ENCODE results near the gene KCNJ14.
A peak's percentile ranks its signal among the peaks of the same experiment; 100 is the strongest.

KCNJ14 gene

DNA sequence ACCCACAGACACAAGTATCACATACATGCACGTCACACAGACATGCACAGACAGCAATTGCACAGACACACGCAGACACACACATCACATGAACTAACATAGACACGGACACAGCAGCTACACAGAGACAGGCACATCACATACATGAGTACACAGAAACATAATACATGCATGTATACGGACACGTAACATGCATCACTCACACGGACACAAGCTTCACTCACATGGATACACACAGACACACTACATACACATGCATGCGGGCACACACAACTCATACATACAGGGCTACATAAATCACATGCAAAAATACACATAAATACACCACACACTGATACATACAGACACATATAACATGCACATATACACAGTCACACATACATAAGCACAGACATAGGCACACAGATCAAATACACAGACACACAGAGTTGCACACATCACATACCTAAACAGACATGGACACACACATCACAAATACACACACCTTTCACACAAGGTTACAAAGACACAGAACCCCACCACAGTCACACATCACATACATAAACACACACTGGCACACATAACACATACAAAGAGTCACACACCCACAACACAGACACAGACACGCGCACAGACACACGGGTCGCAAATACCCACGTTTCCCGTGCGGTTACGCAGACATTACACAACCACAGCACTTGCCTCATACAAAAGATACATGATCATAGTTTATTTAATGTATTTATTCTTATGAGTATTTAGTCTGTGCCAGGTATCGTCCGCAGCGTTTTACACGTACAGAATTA lies 57.3 kb downstream of the KCNJ14 start:
- ATAC-seq = no peak
- TF ChIP-seq TCF4 (CRISPR knock-in tag; IDR thresholded peaks at IDR 0.05; ENCODE audit: borderline replicate concordance) = no peak

DNA sequence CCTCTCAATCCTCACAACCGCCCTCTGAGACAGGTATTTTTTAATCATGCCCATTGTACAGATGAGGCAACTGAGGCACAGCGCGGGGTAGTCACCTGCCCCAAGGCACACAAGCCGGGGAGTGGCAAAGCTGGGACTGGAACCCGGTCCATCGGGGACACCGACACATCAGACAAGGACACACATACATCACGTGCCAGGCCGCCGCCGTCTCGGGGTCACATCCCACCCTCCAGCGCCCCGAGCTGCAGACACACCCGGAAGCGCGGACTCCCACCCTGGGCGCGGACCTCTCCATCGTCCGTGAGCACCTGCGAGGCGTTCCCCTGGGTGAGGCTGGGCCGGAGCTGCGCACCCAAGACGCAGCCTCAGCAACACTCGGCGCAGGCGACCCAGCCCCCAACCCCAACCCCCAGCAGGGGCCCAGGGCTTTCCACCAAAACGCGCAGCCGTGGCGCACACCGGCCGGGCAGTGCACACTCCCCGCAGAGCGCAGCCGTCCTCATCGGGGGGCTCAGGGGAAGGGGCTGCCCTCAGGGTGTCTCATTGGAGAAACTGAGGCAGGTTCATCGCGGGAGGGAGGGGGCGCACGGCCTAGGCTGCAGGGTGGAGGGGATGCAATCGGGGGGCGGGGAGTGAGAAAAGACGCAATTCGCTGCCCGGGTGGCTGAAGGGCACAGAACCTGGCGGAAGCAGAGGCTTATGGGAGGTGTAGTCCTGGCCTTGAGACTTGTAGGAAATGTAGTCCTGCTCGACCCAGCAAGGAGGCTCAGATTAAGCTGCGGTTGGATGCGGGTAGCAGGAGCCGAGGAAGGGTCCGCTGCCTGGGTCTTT lies 58.1 kb downstream of the KCNJ14 start:
- peak; percentile 87 for ATAC-seq
- no peak for TF ChIP-seq BACH2 (CRISPR knock-in tag; IDR thresholded peaks at IDR 0.05; ENCODE audit: borderline replicate concordance)
- TF ChIP-seq, protein P1, sequence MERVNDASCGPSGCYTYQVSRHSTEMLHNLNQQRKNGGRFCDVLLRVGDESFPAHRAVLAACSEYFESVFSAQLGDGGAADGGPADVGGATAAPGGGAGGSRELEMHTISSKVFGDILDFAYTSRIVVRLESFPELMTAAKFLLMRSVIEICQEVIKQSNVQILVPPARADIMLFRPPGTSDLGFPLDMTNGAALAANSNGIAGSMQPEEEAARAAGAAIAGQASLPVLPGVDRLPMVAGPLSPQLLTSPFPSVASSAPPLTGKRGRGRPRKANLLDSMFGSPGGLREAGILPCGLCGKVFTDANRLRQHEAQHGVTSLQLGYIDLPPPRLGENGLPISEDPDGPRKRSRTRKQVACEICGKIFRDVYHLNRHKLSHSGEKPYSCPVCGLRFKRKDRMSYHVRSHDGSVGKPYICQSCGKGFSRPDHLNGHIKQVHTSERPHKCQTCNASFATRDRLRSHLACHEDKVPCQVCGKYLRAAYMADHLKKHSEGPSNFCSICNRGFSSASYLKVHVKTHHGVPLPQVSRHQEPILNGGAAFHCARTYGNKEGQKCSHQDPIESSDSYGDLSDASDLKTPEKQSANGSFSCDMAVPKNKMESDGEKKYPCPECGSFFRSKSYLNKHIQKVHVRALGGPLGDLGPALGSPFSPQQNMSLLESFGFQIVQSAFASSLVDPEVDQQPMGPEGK (CRISPR knock-in tag; IDR thresholded peaks at IDR 0.05; ENCODE audit: borderline replicate concordance) = peak; percentile 44; the same call in 1 of the 2 replicates

DNA sequence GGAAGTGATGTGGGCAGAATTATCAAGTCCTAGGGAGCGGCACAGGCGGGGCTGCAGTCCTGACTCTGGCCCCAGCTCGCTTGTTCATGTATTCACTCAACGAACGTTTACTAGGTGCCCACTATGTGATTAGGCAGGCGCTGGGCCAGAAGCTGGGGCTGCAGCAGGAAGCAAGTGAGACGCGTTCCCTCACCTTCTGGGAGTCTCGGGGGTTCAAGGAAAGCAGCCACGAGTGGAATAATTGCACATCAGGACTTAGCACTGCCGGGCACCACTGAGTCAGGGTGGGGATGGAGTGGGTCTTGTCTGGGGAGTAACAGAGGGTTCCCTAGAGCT lies 58.7 kb downstream of the KCNJ14 start:
- TF ChIP-seq, protein P1 (CRISPR knock-in tag; IDR thresholded peaks at IDR 0.05; ENCODE audit: borderline replicate concordance) = no peak
- TF ChIP-seq, protein P2, sequence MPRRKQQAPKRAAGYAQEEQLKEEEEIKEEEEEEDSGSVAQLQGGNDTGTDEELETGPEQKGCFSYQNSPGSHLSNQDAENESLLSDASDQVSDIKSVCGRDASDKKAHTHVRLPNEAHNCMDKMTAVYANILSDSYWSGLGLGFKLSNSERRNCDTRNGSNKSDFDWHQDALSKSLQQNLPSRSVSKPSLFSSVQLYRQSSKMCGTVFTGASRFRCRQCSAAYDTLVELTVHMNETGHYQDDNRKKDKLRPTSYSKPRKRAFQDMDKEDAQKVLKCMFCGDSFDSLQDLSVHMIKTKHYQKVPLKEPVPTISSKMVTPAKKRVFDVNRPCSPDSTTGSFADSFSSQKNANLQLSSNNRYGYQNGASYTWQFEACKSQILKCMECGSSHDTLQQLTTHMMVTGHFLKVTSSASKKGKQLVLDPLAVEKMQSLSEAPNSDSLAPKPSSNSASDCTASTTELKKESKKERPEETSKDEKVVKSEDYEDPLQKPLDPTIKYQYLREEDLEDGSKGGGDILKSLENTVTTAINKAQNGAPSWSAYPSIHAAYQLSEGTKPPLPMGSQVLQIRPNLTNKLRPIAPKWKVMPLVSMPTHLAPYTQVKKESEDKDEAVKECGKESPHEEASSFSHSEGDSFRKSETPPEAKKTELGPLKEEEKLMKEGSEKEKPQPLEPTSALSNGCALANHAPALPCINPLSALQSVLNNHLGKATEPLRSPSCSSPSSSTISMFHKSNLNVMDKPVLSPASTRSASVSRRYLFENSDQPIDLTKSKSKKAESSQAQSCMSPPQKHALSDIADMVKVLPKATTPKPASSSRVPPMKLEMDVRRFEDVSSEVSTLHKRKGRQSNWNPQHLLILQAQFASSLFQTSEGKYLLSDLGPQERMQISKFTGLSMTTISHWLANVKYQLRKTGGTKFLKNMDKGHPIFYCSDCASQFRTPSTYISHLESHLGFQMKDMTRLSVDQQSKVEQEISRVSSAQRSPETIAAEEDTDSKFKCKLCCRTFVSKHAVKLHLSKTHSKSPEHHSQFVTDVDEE (CRISPR knock-in tag; IDR thresholded peaks at IDR 0.05) = no peak
- no peak for TF ChIP-seq ZFP3 (CRISPR knock-in tag; IDR thresholded peaks at IDR 0.05)
- TF ChIP-seq, protein P3, sequence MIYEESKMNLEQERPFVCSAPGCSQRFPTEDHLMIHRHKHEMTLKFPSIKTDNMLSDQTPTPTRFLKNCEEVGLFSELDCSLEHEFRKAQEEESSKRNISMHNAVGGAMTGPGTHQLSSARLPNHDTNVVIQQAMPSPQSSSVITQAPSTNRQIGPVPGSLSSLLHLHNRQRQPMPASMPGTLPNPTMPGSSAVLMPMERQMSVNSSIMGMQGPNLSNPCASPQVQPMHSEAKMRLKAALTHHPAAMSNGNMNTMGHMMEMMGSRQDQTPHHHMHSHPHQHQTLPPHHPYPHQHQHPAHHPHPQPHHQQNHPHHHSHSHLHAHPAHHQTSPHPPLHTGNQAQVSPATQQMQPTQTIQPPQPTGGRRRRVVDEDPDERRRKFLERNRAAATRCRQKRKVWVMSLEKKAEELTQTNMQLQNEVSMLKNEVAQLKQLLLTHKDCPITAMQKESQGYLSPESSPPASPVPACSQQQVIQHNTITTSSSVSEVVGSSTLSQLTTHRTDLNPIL (CRISPR knock-in tag; IDR thresholded peaks at IDR 0.05; ENCODE audit: low read depth) = no peak
- no peak for TF ChIP-seq RARB (CRISPR knock-in tag; IDR thresholded peaks at IDR 0.05)
- no peak for TF ChIP-seq ZNF565 (CRISPR knock-in tag; conservative IDR thresholded peaks at IDR 0.05; ENCODE audit: low read depth)
- TF ChIP-seq, protein P4, sequence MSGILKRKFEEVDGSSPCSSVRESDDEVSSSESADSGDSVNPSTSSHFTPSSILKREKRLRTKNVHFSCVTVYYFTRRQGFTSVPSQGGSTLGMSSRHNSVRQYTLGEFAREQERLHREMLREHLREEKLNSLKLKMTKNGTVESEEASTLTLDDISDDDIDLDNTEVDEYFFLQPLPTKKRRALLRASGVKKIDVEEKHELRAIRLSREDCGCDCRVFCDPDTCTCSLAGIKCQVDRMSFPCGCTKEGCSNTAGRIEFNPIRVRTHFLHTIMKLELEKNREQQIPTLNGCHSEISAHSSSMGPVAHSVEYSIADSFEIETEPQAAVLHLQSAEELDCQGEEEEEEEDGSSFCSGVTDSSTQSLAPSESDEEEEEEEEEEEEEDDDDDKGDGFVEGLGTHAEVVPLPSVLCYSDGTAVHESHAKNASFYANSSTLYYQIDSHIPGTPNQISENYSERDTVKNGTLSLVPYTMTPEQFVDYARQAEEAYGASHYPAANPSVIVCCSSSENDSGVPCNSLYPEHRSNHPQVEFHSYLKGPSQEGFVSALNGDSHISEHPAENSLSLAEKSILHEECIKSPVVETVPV (CRISPR knock-in tag; IDR thresholded peaks at IDR 0.05) = no peak
- no peak for TF ChIP-seq ZNF70 (CRISPR knock-in tag; IDR thresholded peaks at IDR 0.05)
- no peak for TF ChIP-seq CSDC2 (CRISPR knock-in tag; IDR thresholded peaks at IDR 0.05)
- TF ChIP-seq BACH2 (CRISPR knock-in tag; IDR thresholded peaks at IDR 0.05; ENCODE audit: borderline replicate concordance) = no peak
- TF ChIP-seq ZC3H10 (CRISPR knock-in tag; IDR thresholded peaks at IDR 0.05) = no peak
- no peak for TF ChIP-seq GLIS3 (CRISPR knock-in tag; IDR thresholded peaks at IDR 0.05)
- TF ChIP-seq PPARA (CRISPR knock-in tag; IDR thresholded peaks at IDR 0.05; ENCODE audit: borderline replicate concordance) = no peak
- TF ChIP-seq ZFP30 (CRISPR knock-in tag; IDR thresholded peaks at IDR 0.05) = no peak
- no peak for ATAC-seq

DNA sequence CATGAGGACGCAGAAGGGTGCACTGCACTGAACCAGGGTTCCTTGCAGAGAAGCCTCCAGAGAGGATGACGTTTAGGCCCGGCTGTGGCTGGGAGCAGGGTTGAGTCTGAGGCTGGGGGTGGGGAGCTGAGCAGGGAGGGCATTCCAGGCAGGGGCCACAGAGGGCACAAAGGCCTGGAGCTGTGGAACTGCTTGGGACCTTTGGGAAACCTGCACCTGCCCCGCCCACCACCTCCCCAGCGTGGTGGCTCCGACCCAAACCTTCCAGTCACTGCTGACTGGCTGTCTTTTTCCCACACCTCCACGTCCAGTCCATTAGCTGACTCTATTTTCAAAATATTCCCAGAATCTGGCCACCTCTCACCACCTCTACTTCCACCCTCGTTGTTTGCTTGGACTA lies 61.2 kb downstream of the KCNJ14 start:
- ATAC-seq = no peak
- TF ChIP-seq, protein P1 (CRISPR knock-in tag; IDR thresholded peaks at IDR 0.05; ENCODE audit: borderline replicate concordance) = no peak
- TF ChIP-seq ZFP30 (CRISPR knock-in tag; IDR thresholded peaks at IDR 0.05) (no peak), ZNF70 (CRISPR knock-in tag; IDR thresholded peaks at IDR 0.05) (no peak), BACH2 (CRISPR knock-in tag; IDR thresholded peaks at IDR 0.05; ENCODE audit: borderline replicate concordance) (no peak), OSR1 (CRISPR knock-in tag; IDR thresholded peaks at IDR 0.05) (no peak), ZFP3 (CRISPR knock-in tag; IDR thresholded peaks at IDR 0.05) (no peak), TOX (CRISPR knock-in tag; IDR thresholded peaks at IDR 0.05; ENCODE audit: borderline replicate concordance) (no peak), PPARA (CRISPR knock-in tag; IDR thresholded peaks at IDR 0.05; ENCODE audit: borderline replicate concordance) (no peak)
- TF ChIP-seq, protein P5, sequence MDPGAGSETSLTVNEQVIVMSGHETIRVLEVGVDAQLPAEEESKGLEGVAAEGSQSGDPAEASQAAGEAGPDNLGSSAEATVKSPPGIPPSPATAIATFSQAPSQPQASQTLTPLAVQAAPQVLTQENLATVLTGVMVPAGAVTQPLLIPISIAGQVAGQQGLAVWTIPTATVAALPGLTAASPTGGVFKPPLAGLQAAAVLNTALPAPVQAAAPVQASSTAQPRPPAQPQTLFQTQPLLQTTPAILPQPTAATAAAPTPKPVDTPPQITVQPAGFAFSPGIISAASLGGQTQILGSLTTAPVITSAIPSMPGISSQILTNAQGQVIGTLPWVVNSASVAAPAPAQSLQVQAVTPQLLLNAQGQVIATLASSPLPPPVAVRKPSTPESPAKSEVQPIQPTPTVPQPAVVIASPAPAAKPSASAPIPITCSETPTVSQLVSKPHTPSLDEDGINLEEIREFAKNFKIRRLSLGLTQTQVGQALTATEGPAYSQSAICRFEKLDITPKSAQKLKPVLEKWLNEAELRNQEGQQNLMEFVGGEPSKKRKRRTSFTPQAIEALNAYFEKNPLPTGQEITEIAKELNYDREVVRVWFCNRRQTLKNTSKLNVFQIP (CRISPR knock-in tag; IDR thresholded peaks at IDR 0.05; ENCODE audit: borderline replicate concordance, low read depth) = no peak
